IMR-90 (cell line): Measurements from ENCODE around the gene KDF1. TPM values are rescaled to one million over a fixed set of nuclear protein-coding genes. Genes with fewer than 3 reads are reported as not detected.
A peak's percentile ranks its signal among the peaks of the same experiment; 100 is the strongest.

ENCODE experiments used
- ATAC-seq: fragments of 200-7000 bp; cut with Tn5 transposase; 2 replicates; pipeline ENCODE4 v1.9.1; 2020; ENCODE audit warnings: low read depth, mild to moderate bottlenecking, moderate library complexity
- BruUV-seq: library from RNA; stranded (reverse); fragments of 400-500 nt; replicated peaks from 2 replicates; lab custom pipeline; 2021; lab: Mats Ljungman, UMichigan
- CTCF ChIA-PET: fragments of 300-600 bp; formaldehyde crosslinking; extraction: SDS; loops from one replicate; lab custom pipeline; 2021; ENCODE audit warnings: antibody characterized with exemption; lab: Yijun Ruan, JAX
- POLR2A ChIA-PET: fragments of 300-600 bp; sonication (Branson Sonifier 250); formaldehyde crosslinking; loops from one replicate; lab custom pipeline; 2022; ENCODE audit warnings: antibody characterized with exemption; ENCODE audit not compliant: unreplicated experiment; lab: Charles Lee
- DNase-seq: peaks from one replicate; pipeline ENCODE4 v3.0.0; 2013
- H2AFZ ChIP-seq: replicated peaks from 2 replicates; pipeline ENCODE3; 2013; ENCODE audit warnings: low read length, mild to moderate bottlenecking; ENCODE audit not compliant: poor library complexity
- H2AK5ac ChIP-seq: 2 replicates; pipeline ENCODE4 v1.6.1; 2013; ENCODE audit warnings: low read depth, low read length, inconsistent platforms
- H2AK9ac ChIP-seq: replicated peaks from 2 replicates; pipeline ENCODE3; 2013; ENCODE audit warnings: mild to moderate bottlenecking, low read depth, low read length, moderate library complexity; ENCODE audit not compliant: poor library complexity
- H2BK120ac ChIP-seq: 2 replicates; pipeline ENCODE4 v1.6.1; 2013; ENCODE audit warnings: low read depth, low read length, inconsistent platforms
- H2BK15ac ChIP-seq: 3 replicates; pipeline ENCODE4 v1.6.1; 2013; ENCODE audit warnings: low read depth, low read length, inconsistent platforms
- H2BK20ac ChIP-seq: 2 replicates; pipeline ENCODE4 v1.6.1; 2013; ENCODE audit warnings: low read depth, mild to moderate bottlenecking, inconsistent platforms, low read length, moderate library complexity
- H2BK5ac ChIP-seq: 2 replicates; pipeline ENCODE4 v1.6.1; 2013; ENCODE audit warnings: mild to moderate bottlenecking, low read depth, low read length, inconsistent platforms; ENCODE audit not compliant: poor library complexity, severe bottlenecking
- H3K14ac ChIP-seq: replicated peaks from 2 replicates; pipeline ENCODE4 v1.6.1; 2013; ENCODE audit warnings: low read depth, low read length, inconsistent platforms
- H3K18ac ChIP-seq: 2 replicates; pipeline ENCODE4 v1.6.1; 2013; ENCODE audit warnings: low read depth, low read length, control low read depth
- H3K23ac ChIP-seq: 2 replicates; pipeline ENCODE4 v1.6.1; 2013; ENCODE audit warnings: low read depth, low read length, inconsistent platforms
- H3K27ac ChIP-seq: 2 replicates; pipeline ENCODE4 v1.5.1; 2013; ENCODE audit warnings: mild to moderate bottlenecking, control low read depth, low read length; ENCODE audit not compliant: insufficient read depth
- H3K27me3 ChIP-seq: 2 replicates; pipeline ENCODE4 v1.6.1; 2013; ENCODE audit warnings: low read length; ENCODE audit not compliant: control insufficient read depth, insufficient read depth
- H3K36me3 ChIP-seq: 2 replicates; pipeline ENCODE4 v1.6.1; 2013; ENCODE audit warnings: low read length, mixed read lengths; ENCODE audit not compliant: control insufficient read depth, insufficient read depth
- H3K4ac ChIP-seq: 2 replicates; pipeline ENCODE4 v1.6.1; 2013; ENCODE audit warnings: low read depth, low read length, inconsistent platforms
- H3K4me1 ChIP-seq: 2 replicates; pipeline ENCODE4 v1.6.1; 2013; ENCODE audit warnings: low read length, mixed read lengths; ENCODE audit not compliant: control insufficient read depth, insufficient read depth
- H3K4me2 ChIP-seq: 2 replicates; pipeline ENCODE4 v1.6.1; 2013; ENCODE audit warnings: low read depth, mild to moderate bottlenecking, control low read depth, low read length, moderate library complexity
- H3K4me3 ChIP-seq: 2 replicates; pipeline ENCODE4 v1.5.1; 2013; ENCODE audit warnings: low read depth, mild to moderate bottlenecking, control low read depth, low read length, moderate library complexity; ENCODE audit not compliant: insufficient read depth
- H3K56ac ChIP-seq: 2 replicates; pipeline ENCODE4 v1.6.1; 2013; ENCODE audit warnings: low read length, inconsistent platforms; ENCODE audit not compliant: insufficient read depth; ENCODE audit errors: extremely low read depth
- H3K79me1 ChIP-seq, 2 experiments: 2 replicates each; pipeline ENCODE4 v1.6.1; 2013; ENCODE audit warnings: low read length in 2 of 2, inconsistent platforms in 1 of 2, low read depth in 1 of 2
- H3K9ac ChIP-seq: 2 replicates; pipeline ENCODE4 v1.6.1; 2013; ENCODE audit warnings: low read depth, low read length, control low read depth
- H3K9me1 ChIP-seq: 2 replicates; pipeline ENCODE4 v1.6.1; 2013; ENCODE audit warnings: low read length, inconsistent platforms; ENCODE audit not compliant: insufficient read depth
- H3K9me3 ChIP-seq: 2 replicates; pipeline ENCODE4 v1.6.1; 2013; ENCODE audit warnings: low read length; ENCODE audit not compliant: control insufficient read depth, insufficient read depth
- H4K20me1 ChIP-seq: 2 replicates; pipeline ENCODE4 v1.6.1; 2013; ENCODE audit warnings: low read length, inconsistent platforms; ENCODE audit not compliant: insufficient read depth
- H4K5ac ChIP-seq: 2 replicates; pipeline ENCODE4 v1.6.1; 2013; ENCODE audit warnings: mild to moderate bottlenecking, low read depth, low read length, control low read depth
- H4K8ac ChIP-seq, 2 experiments: 2 replicates each; pipeline ENCODE4 v1.6.1; 2013; ENCODE audit warnings: low read depth in 2 of 2, low read length in 2 of 2, control low read depth in 1 of 2, inconsistent platforms in 1 of 2
- H4K91ac ChIP-seq: 2 replicates; pipeline ENCODE4 v1.6.1; 2013; ENCODE audit warnings: low read depth, low read length, inconsistent platforms; ENCODE audit not compliant: insufficient read depth
- BHLHE40 ChIP-seq: fragments of 150-350 bp; IDR thresholded peaks from 2 replicates; pipeline ENCODE4 v1.6.1; 2016; ENCODE audit warnings: mild to moderate bottlenecking, low read depth, low read length
- MXI1 ChIP-seq: IDR thresholded peaks from 2 replicates; pipeline ENCODE4 v1.6.1; 2012; ENCODE audit warnings: low read depth, mild to moderate bottlenecking, low read length, moderate library complexity, borderline replicate concordance
- RAD21 ChIP-seq: IDR thresholded peaks from 2 replicates; pipeline ENCODE4 v1.6.1; 2012; ENCODE audit warnings: low read length, improper control_type of control experiment
- RCOR1 ChIP-seq: IDR thresholded peaks from 2 replicates; pipeline ENCODE4 v1.6.1; 2012; ENCODE audit warnings: mild to moderate bottlenecking, low read length, improper control_type of control experiment; ENCODE audit not compliant: insufficient replicate concordance
- USF2 ChIP-seq: fragments of 150-350 bp; IDR thresholded peaks from 2 replicates; pipeline ENCODE4 v1.6.1; 2017; ENCODE audit warnings: mild to moderate bottlenecking, antibody characterized with exemption, low read length, low read depth
- WGBS, 2 experiments: methylation state at CpG; one replicate each; pipeline versions ENCODE4 v1.1.5 to v1.1.7; 2013; ENCODE audit warnings: missing lambda C conversion rate in 2 of 2; ENCODE audit not compliant: insufficient read length in 1 of 2; ENCODE audit errors: extremely low coverage in 2 of 2; 5-methylcytosine and 5-hydroxymethylcytosine counted together
- dilution Hi-C: fragments of 300-500 bp; cut with HindIII; formaldehyde crosslinking; loops from one replicate; pipeline ENCODE4 v1.14.3; 2018; ENCODE audit warnings: low sequenced_read_pairs; ENCODE audit not compliant: unreplicated experiment
- in situ Hi-C: fragments of 300-500 bp; cut with MboI; formaldehyde crosslinking; loops from 3 replicates; pipeline ENCODE4 v1.14.3; 2019; ENCODE audit warnings: low sequenced_read_pairs, inconsistent platforms, mixed read lengths
- intact Hi-C: fragments of 100-400 bp; cut with micrococcal nuclease; formaldehyde crosslinking; loops from 2 replicates; pipeline ENCODE4 v1.10.0; 2022
- polyA plus RNA-seq, 3 experiments: library from polyadenylated mRNA; depleted of rRNA; stranded (reverse); fragments of >200 nt; gene quantifications; 2 replicates each; pipeline ENCODE4 v1.2.3, GENCODE V29; 2012; ENCODE audit warnings: low replicate concordance in 1 of 3
- total RNA-seq: library from RNA; depleted of rRNA; stranded (reverse); fragments of >200 nt; gene quantifications from 2 replicates; pipeline ENCODE4 v1.2.3, GENCODE V29; 2012

The KDF1 gene
- total and polyA plus RNA-seq, 2 of the 4 experiments (the other 2 are of a cell fraction): not detected

GRCh38 chr1:26959270-26959669 lies 998 bp downstream of the KDF1 start:
- Histone ChIP-seq H2AFZ (peak overlapping the region; percentile 56), H2AK5ac (no peak overlapping the region), H3K23ac (no peak overlapping the region), H2BK20ac (no peak overlapping the region), H3K18ac (no peak overlapping the region), H3K9me3 (peaks cover 7% of the 10 kb centered on the region), H3K4me2 (no peak overlapping the region), H3K27me3 (peaks cover 11% of the 10 kb centered on the region), H4K5ac (no peak overlapping the region), H2AK9ac (no peak overlapping the region), H2BK15ac (no peak overlapping the region), H4K8ac (no peak overlapping the region), H3K9ac (no peak overlapping the region), H4K91ac (no peak overlapping the region), H3K4me1 (peaks cover 21% of the 10 kb centered on the region), H2BK5ac (no peak overlapping the region), H3K4ac (no peak overlapping the region), H3K36me3 (no peaks in the 10 kb centered on the region), H3K14ac (no peak overlapping the region), H3K79me1 (no peaks in the 10 kb centered on the region), H3K9me1 (peaks cover 10% of the 10 kb centered on the region), H2BK120ac (no peak overlapping the region), H3K27ac (no peak overlapping the region), H4K20me1 (peaks cover 3% of the 10 kb centered on the region; the same call in 1 of the 2 replicates), H3K56ac (no peak overlapping the region), H3K4me3 (no peak overlapping the region)
- in situ Hi-C loops: no loop called here
- CTCF ChIA-PET: no interaction called here
- no peak for TF ChIP-seq MXI1
- no peak for TF ChIP-seq RAD21
- TF ChIP-seq BHLHE40: no peak
- TF ChIP-seq USF2: no peak
- no peak for TF ChIP-seq RCOR1
- DNase-seq (no peak), ATAC-seq (no peak)
- no CpG with 5 or more reads among the region's 13 CpGs for WGBS, 2 experiments
- no TSS peak for BruUV-seq
- POLR2A ChIA-PET: no interaction called here
- intact Hi-C loops: no loop called here
- dilution Hi-C loops: no loop called here
